RPMI8226 (cell line): ENCODE measurements around the gene RASGRP4.

ENCODE experiments used
- DNase-seq: peaks from one replicate; pipeline ENCODE4 v3.0.0-alpha.2; 2015

RASGRP4 gene

DNA sequence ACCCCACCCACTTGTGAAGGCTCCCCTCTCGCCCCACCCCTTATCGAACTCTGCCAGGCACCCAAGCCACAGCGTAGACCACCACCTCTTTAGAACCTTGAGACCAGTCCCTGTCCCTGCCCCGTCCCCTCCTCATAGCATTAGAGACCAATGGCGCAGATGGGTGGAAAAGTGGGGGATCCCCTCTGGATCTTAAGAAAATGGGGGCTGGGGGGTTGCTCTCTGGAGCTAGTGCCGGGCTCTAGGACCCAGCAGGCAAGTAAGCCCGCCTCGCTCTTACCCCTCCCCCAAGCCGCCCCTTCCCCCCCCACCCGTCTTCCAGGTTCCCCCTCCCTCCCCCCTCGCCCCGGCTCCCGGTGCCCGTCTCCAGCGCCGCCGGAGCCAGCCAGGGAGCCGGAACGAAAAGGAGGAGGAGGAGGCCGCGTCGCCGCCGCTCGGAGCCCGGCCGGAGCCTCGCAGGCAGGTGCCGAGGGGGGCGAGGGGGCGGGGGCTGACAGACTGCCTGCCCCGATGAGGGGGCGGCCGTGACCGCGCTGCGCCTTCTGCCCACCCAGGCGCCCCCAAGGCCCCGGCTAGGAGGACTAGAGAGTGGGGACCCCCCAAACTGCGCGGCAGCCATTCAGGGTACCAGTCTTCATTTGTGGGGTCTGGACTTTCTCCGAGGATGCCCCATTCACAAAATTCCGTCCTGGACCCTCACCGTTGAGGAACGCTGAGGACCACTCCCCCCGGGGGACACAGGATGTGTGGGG, 37.5 kb downstream of the RASGRP4 start, which contains the start of gene SPRED3:
TSS of gene SPRED3 (plus strand) at position 349 of the 752 bp plus-strand sequence. CDS start 1,606 bp downstream, outside the sequence.
- DNase-seq: no peak

DNA sequence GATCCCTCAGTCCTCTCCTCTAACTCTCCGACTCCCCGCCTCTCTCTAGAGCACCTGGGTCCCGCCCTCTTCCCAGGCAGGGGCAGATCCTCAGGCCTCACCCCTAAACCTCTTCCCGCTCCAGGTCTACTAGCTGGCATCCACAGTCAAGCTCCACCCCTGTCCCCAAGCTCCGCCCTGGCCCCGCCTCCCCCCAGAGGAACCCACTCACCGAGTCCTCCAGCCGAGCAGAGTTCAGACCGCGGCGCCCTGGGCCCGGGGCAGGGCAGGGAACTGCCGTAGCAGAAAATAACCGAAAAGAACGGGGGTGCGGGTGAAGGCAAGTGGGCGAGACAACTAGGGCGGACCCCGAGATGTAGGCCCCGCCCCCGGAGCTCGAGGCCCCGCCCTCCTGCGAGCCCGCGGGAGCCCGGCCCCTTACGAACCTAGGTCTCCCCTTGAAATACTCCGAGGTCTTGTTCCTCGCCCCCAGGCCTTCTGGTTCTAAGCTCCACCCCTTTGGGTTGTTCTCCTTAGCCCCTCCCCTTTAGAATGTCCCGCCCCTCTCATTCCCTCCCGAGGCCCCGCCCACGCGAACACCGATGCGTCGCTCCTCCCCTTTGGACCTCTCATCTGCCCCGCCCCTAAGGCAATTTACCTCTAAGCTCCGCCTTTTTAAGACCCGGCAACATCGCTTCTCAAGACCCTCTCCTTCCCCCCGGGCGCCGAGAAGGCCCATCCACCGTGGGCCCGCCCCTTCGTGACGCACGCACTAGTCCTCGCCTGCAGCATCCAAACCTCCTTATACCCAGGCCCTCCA, 38.3 kb downstream of the RASGRP4 start, which contains the start of gene GGN:
TSS of gene GGN (minus strand) at position 485 of the 799 bp plus-strand sequence. CDS start 773 bp downstream, outside the sequence.
- DNase-seq: peak; percentile 68

DNA sequence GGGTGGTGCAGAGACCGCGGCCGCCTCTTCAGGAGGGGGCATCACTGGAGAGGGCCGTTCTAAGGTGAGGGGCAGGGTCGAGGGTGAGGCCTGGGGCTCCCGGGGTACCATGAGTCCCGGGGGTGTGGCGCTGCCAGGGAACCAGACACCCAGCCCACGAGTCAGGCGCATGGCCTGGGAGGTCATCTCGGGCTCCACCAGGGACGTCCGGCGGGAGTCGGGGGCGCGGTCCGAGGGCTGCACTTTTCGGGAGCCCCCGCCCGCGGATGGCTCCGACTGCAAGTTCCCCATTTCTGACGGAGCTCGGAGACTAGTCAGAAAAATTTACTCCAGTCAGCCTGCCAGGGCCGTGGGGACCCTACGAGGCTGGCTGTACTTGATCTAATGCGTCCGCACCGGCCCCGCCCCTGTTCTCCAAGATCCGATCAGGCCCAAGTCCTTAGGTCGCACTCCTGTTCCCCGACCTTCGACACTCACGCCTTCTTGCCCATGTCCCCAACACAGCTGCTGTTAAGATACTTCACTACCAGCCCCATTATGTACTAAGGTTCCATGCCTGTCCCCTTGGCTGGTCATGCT, 39.0 kb downstream of the RASGRP4 start:
- no peak for DNase-seq

DNA sequence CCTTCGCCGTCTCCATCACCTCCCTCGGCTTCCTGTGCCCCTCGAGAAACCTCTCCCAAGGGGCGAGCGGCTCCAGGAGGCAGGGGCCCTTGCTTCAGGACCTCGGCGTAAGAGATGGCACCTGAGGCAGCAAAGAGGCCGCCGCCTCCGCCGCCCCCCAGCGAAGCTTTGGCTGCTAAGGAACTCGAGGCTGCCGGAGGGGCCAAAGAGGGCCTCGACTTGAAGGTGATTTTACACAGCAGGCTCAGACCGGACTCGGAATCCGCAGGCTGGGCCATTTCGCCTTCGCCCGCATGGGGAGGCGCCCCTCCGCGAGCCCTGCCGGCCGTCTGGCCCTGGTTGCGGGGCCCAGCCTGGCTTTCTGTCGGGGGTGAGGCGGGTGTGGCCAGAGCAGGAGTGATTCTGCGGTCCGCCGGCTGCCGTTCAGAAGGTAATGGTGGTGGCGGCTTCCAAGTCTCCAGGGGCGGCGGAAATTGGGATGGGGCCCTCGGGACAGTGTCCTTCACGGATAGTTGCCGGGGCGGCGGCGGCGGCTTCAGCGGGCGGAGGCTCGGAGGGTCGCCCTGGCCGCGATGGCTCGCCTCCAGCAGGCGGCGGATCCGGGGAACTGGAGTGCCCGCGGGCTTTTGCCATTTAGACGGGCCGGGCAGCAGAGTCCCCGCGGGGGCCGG, 39.6 kb downstream of the RASGRP4 start:
- DNase-seq: no peak

DNA sequence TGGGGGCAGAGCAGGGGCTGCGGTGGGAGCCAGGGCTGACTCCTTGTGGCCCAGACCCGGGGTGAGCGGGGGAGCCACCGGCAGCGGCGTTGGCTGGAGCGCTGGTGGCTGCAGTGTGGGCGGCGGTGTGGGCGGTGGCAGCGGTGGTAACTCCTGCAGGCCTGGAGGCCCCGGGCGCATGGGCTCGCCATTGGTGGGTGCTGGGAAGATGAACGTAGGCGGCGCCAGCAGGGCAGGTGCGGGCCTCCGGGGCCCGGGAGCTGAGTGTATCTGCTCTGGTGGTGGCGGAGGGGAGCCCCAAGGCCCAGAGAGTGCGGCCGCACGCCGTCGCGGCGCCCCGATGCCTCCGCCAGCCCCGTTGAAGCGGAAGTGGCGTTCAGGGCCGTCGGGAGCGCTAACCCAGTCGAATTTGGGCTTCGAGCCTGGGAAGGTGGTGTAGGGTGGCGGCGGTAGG, 40.2 kb downstream of the RASGRP4 start:
- no peak for DNase-seq

DNA sequence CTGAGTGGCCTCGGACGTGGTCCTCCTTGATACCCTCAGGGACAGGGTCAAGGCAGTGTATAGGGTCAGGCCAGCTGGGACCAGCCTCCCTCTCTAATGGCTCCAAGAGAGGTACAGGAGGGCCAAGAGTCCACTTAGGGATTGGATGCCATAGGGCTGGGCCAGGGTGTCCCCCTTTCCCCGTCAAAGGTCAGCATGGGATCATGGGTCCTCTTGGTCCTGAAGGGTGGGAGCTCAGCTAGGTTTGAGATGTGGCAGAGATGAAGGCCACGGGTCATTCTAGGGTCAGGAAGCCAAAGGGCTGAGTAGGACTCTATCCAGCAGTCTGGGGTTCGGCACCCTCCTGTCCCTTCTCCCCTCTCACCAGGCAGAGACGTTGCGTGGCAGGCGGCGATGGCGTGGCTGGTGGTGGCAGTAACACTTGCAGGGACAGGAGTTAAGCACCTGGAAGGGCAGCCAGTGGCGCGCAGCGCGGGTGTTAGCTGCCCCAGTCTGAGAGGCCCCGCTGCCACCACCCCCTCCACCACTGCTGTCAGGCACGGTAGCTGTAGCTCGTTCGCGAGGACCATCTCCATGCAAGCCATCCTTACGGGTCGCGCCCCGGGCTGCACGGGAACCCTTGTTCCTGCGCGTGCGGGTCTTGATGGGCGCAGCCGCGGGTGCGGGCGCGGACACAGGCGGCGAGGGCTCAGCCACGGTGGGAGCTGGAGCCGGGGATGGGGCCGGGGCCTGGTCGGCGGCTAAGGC, 40.8 kb downstream of the RASGRP4 start:
- no peak for DNase-seq

DNA sequence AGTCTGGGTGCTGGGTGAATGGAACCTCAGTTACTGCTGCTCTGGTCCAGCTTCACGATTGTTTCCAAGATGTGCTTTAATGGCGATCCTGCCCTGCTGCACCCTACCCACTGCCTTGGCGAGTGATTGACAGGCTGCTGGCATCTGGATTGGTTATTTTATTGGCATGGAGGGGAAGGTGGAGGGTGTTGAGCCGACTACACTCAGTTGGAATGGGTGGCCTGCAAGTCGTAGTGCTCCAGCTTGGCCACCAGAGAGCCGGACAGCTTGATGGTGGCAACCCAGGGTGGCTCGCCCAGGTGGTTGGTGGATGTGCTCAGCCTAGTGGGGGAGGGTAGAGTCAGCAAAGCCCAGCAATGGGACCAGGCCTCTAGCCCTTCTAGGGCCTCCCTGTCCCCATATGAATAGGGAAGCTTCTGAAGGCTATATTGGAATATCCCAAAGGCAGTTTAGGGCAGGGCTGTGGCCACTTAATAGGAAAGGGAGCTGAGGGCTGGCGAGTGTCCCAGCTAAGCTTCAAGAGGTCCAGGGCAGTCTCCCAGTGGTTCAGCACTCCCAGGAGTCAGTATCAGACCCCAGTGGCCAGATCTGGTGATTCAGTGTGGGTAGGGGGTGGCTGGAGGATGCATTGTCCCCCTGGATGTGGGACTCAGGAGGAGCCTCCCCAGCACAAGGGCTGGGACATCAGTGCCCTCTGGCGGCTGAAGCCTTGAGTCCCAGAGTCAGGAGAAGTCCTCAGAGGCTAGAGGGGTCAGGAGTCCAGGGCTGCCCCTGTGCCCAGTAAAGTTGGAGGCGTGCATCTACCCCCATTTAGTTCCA, 41.6 kb downstream of the RASGRP4 start:
- DNase-seq: no peak

DNA sequence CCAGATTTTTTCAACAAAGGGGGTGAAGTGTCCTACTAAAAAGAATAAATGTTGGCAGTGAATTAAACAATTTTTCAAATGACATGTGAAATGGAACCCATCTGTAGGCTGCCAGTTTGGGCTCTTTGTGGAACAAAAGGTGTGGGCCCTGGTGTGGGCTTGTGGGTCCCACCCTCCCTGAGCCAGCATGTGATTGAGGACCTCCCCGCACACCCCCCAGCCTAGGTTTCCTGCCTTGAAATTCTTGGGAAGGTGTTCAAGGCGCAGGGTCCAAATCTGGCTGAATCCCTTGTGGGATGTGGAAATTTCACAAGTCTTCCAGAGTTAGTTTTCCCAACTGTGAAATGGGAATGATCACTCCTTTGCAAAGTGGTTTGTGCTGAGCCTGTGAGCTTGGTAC, 42.3 kb downstream of the RASGRP4 start:
- no peak for DNase-seq

DNA sequence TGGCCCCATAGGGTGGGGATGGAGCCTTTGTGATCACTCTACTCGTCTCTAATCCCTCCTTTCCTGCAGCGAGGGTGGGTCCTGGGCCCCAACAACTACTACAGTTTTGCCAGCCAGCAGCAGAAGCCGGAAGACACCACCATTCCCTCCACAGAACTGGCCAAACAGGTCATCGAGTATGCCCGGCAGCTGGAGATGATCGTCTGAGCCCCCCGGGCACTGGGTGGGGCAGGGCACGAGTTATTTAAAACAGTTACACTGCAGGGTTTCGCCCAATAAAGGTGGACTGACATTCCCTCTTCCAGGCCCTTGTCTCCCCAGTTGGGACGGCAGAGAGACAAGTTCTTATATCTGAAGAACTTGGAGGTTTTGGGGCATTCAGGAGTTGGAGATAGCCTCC, 42.8 kb downstream of the RASGRP4 start:
- no peak for DNase-seq

DNA sequence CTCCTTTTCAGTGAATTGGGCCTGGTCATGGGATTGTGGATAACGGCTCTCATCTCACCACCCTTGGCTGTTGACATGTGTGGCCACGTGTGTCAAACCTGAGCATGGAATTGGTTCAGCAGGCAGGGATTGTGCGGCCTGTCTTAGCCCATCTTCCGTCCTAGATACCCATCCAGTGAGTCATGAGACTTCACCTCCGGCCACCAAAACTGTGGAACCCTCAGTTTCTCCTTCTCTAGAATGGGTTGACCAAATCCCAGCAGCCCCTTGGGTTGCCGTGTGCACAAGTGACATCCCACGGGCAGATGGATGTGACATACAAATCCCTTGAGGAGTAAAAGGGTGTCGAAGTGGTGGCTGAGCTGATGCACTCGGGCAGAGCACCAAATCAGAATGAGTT, 44.9 kb downstream of the RASGRP4 start:
- DNase-seq: no peak

DNA sequence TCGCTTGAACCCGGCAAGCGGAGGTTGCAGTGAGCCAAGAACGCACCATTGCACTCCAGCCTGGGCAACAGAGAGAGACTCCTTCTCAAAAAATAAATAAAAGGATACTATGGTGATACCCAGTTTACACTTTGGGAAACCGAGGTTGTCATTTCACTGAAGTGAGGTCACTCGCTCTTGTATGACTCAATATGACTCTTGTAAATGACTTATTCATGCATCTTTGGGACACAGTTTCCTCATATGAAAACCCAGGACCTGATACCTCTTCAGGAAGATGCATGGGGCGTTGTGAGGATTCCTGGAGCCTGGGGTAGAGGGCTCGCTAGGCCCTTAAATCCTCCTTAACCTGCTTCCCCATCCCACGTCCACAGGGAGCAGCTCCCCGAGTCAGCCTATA, 47.2 kb downstream of the RASGRP4 start:
- no peak for DNase-seq

DNA sequence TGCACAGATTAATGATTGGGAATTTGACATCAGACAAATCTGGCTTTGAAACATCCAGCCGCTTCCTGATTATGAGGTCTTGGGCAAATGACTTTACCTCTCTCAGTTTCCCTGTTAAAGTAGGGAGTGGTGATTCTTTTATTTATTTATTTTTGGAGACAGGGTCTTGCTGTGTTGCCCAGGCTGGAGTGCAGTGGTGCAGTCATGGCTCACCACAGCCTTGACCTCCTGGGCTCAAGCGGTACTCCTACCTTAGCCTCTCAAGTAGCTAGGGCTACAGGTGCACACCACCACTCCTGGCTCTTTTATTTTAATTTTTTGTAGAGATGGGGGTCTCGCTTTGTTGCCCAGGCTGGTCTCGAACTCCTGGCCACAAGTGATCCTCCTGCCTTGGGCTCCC, 49.0 kb downstream of the RASGRP4 start:
- no peak for DNase-seq

DNA sequence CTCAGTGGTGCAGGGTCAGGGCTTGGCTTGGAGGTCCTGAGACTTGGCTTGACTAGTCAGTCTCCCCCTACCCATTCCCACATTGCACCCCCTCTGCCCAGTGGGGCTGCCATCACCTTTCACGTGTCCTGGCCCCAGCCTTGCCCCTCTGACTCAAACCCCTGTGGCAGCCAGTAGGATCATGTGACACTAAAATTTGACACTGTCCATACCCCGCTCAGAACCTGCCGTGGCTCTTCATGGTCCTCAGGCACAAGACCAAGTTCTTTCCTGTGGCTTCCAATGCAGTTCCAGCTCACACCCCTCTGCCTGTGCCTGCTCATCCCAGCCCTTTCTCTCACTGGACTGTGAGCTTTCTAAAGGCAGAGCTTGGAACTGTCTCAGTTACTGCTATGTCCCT, 49.4 kb downstream of the RASGRP4 start:
- DNase-seq: no peak

DNA sequence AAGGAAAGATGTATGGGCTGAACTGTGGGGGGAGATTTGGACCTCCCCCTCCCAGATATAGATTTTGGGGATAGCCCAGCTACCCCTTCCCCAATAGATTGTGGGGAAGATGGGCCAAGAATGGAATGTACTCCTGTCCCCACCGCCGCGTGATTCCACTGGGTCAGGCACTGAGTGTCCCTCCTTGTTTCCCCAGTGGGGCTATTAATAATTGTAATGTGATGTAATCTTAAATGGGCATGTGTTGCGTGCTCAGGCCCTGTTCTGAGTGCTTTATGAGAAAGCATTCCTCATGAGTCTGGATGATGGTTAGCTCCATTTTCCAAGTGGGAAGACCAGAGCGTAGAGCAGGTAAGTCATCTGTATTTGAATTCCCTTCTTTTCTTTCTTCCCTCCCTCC, 50.3 kb downstream of the RASGRP4 start:
- DNase-seq: no peak

DNA sequence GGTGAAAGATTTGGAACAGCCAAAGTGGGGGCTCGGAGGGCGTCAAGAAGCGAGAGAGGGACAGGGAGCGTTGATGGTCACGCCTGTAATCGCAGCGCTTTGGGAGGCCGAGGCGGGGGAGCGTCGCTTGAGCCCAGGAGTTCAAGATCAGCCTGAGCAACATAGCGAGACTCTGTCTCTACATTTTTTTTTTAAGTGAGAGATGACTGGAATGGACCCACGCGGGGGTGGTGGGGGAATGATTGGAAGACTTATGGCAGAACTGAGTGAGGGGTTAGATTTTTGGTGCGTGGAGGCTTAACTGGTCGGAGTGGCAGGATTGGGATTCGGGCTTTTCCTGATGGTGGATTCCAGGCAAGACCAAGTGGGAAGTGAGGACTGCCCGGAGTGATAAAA, 50.9 kb downstream of the RASGRP4 start:
- peak; percentile 16 for DNase-seq

DNA sequence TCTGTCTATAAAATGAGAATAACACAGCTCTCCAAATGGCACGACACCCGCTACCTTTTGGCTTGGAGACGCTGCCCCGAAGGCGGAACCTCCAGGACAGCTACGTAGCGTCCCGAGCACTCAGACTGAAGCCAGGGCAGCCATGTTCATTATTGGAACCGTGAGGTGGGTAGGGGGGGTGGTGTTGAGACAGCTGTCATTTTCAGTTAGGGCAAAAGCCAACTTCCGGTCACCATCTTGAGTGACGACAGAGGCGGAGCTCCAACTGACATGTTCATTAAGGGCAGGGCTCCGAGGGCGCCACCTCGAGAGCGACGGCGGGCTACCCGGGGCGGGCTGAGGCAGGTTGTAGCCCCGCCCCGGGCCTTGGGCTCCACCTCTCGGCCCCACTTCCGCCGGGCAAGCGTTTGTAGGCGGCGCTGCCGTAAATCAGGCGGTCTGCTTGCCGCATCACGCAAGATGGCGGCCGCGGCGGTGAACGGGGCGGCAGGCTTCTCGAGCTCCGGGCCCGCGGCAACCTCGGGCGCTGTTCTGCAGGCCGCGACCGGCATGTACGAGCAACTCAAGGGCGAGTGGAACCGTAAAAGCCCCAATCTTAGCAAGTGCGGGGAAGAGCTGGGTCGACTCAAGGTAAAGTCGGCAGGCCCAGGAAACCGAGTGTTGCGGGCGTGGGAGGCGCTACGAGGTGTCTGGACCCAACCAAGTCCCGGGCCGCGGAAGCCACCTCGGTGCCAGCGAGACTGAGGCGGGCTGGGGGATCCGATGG, 51.5 kb downstream of the RASGRP4 start, which contains the start of gene PSMD8:
TSS of gene PSMD8 (plus strand) at position 240 of the 766 bp plus-strand sequence. CDS start at position 271, 31 bp downstream.
- peak; percentile 97 for DNase-seq

DNA sequence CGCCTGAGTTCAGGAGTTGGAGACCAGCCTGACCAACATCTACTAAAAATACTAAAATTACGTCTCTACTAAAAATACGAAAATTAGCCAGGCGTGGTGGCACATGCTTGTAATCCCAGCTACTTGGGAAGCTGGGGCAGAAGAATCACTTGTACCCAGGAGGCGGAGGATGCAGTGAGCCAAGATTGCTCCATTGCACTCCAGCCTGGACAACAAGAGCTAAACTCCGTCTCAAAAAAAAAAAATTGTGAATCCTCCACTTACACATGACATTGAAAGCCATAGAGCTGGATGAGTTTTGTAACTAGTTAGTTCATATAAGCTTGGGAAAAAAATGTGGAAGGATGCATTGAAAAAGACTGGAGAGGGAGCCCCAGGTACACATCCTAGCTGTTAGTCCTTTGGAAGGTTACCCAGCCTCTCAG, 52.1 kb downstream of the RASGRP4 start:
- DNase-seq: no peak

DNA sequence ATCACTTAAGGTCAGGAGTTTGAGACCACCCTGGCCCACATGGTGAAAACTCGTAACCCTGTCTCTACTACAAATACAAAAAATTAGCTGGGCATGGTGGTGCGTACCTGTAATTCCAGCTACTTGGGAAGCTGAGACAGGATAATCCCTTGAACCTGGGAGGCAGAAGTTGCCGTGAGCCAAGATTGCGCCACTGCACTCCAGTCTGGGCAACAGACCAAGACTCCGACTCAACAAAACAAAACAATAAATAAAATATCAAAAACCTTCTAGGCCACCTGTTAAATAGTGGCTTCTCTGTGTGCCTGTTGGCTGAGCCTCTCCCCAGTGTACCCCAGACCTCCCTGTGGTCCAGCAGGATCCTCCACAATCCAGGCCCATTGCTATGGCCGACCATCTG, 54.9 kb downstream of the RASGRP4 start:
- no peak for DNase-seq

DNA sequence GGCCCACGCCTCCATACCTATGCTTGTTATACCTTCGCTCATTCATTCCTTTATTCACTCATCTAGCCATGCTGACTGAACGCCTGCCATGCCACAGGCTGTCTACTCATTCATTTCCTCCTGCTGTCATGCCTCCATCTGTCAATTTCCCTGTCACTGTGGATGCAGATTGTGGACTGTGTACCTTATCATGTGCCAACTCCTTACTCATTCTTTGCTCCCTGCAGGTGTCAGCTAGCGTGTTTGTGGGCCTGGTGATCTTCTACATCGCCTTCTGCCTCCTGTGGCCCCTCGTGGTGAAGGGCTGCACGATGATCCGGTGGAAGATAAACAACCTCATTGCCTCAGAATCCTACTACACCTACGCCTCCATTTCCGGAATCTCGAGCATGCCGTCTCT, 55.7 kb downstream of the RASGRP4 start:
- DNase-seq: no peak

DNA sequence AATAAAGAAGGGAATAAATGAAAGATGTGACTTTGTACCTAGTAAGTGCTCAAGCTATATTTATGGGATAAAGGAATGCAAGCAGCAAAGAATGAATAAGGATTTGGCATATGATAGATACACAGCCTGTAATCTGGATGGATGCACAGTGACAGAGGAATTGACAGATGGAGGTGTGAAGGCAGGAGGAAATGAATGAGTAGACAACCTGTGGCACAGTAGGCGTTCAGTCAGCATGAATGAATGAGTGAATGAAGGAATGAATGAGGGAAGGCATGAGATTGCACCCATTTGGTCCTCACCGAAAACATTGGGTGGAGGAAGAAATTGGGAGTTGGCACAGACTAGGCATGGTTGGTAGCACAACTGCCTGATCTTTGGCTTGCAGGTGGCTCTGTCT, 56.4 kb downstream of the RASGRP4 start:
- DNase-seq: no peak
